Stimulated activated CD4-positive, alpha-beta T cell treated with anti-CD3 and anti-CD28 coated beads, Interleukin-2, amount 100 ng/mL, for 4 hours (primary cell): Measurements from ENCODE around the gene VSNL1.
"Not testable (repeated sequence)": the region's sequence is repeated elsewhere in the genome, so short reads cannot be mapped to it uniquely, and the experiment has no call there.

Source experiments
- DNase-seq: peaks from one replicate; pipeline ENCODE4 v3.0.0-alpha.2; 2020; ENCODE audit warnings: low read depth

VSNL1 gene

GRCh38 chr2:17542471-17542870 is 2.0 kb downstream of the VSNL1 start:
- DNase-seq = no peak

- DNase-seq = no peak
These were observed 2.7 kb downstream of the VSNL1 start for GRCh38 chr2:17543131-17543660.

GRCh38 chr2:17543848-17544247 is 3.4 kb downstream of the VSNL1 start:
- no peak for DNase-seq

- DNase-seq = no peak
These were observed 3.8 kb downstream of the VSNL1 start for GRCh38 chr2:17544256-17544655.

GRCh38 chr2:17545680-17546613 is 5.5 kb downstream of the VSNL1 start:
- DNase-seq = no peak

GRCh38 chr2:17547237-17547636 is 6.7 kb downstream of the VSNL1 start:
- no peak for DNase-seq

- no peak for DNase-seq
These were observed 7.2 kb downstream of the VSNL1 start for GRCh38 chr2:17547737-17548136.

- no peak for DNase-seq
These were observed 10.4 kb downstream of the VSNL1 start for GRCh38 chr2:17550907-17551306.

GRCh38 chr2:17555150-17555549 is 14.7 kb downstream of the VSNL1 start:
- no peak for DNase-seq

GRCh38 chr2:17557596-17557995 is 17.1 kb downstream of the VSNL1 start:
- DNase-seq = no peak

GRCh38 chr2:17558053-17558452 is 17.6 kb downstream of the VSNL1 start:
- no peak for DNase-seq

- DNase-seq = no peak
These were observed 18.4 kb downstream of the VSNL1 start for GRCh38 chr2:17558878-17559277.

- not testable (repeated sequence) for DNase-seq
These were observed 25.2 kb downstream of the VSNL1 start for GRCh38 chr2:17565726-17566125.

- no peak for DNase-seq
These were observed 31.2 kb downstream of the VSNL1 start for GRCh38 chr2:17571681-17572080.

GRCh38 chr2:17573085-17573803 is 32.7 kb downstream of the VSNL1 start:
- DNase-seq = no peak

- DNase-seq = no peak
These were observed 33.3 kb downstream of the VSNL1 start for GRCh38 chr2:17573804-17574175.

GRCh38 chr2:17574406-17575073 is 34.0 kb downstream of the VSNL1 start:
- no peak for DNase-seq

GRCh38 chr2:17576802-17577201 is 36.3 kb downstream of the VSNL1 start:
- DNase-seq = no peak

- DNase-seq = no peak
These were observed 38.0 kb downstream of the VSNL1 start for GRCh38 chr2:17578466-17578928.

GRCh38 chr2:17579605-17580318 is 39.3 kb downstream of the VSNL1 start:
- DNase-seq = no peak

GRCh38 chr2:17580319-17580715 is 39.8 kb downstream of the VSNL1 start:
- DNase-seq = no peak

- no peak for DNase-seq
These were observed 41.3 kb downstream of the VSNL1 start for GRCh38 chr2:17581831-17582230.
